Activated naive CD8-positive, alpha-beta T cell treated with anti-CD3 and anti-CD28 coated beads, Interleukin-2, amount 50 U/mL, for 16 hours (primary cell): ENCODE results near the gene ABCA13.
"Not testable (repeated sequence)": the region's sequence is repeated elsewhere in the genome, so short reads cannot be mapped to it uniquely, and the experiment has no call there.

Source experiments
- DNase-seq: peaks from one replicate; pipeline ENCODE4 v3.0.0-alpha.2; 2020; ENCODE audit warnings: low read depth, low spot score

The ABCA13 gene, protein sequence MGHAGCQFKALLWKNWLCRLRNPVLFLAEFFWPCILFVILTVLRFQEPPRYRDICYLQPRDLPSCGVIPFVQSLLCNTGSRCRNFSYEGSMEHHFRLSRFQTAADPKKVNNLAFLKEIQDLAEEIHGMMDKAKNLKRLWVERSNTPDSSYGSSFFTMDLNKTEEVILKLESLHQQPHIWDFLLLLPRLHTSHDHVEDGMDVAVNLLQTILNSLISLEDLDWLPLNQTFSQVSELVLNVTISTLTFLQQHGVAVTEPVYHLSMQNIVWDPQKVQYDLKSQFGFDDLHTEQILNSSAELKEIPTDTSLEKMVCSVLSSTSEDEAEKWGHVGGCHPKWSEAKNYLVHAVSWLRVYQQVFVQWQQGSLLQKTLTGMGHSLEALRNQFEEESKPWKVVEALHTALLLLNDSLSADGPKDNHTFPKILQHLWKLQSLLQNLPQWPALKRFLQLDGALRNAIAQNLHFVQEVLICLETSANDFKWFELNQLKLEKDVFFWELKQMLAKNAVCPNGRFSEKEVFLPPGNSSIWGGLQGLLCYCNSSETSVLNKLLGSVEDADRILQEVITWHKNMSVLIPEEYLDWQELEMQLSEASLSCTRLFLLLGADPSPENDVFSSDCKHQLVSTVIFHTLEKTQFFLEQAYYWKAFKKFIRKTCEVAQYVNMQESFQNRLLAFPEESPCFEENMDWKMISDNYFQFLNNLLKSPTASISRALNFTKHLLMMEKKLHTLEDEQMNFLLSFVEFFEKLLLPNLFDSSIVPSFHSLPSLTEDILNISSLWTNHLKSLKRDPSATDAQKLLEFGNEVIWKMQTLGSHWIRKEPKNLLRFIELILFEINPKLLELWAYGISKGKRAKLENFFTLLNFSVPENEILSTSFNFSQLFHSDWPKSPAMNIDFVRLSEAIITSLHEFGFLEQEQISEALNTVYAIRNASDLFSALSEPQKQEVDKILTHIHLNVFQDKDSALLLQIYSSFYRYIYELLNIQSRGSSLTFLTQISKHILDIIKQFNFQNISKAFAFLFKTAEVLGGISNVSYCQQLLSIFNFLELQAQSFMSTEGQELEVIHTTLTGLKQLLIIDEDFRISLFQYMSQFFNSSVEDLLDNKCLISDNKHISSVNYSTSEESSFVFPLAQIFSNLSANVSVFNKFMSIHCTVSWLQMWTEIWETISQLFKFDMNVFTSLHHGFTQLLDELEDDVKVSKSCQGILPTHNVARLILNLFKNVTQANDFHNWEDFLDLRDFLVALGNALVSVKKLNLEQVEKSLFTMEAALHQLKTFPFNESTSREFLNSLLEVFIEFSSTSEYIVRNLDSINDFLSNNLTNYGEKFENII (N-terminal part only)

DNA sequence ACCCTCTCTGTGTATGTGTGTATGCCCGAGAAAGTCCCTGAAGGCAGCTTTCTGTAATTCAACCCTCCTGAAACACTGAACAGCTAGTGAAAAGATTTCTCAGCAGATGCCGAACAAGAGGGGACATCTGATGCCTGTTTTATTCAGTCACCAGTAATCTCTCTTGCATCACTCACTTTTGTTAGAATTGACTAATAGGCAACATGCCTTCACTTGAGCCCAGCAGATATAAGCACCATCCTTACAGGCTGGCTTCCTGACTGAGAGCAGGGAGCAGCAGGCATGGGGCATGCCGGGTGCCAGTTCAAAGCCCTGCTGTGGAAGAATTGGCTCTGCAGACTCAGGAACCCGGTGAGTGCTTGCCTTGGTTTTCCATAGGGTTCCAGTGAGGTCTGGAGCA lies at the start of gene ABCA13:
TSS of gene ABCA13 (plus strand) at position 257 of the 400 bp plus-strand sequence. CDS start at position 283, 26 bp downstream.
- no peak for DNase-seq

DNA sequence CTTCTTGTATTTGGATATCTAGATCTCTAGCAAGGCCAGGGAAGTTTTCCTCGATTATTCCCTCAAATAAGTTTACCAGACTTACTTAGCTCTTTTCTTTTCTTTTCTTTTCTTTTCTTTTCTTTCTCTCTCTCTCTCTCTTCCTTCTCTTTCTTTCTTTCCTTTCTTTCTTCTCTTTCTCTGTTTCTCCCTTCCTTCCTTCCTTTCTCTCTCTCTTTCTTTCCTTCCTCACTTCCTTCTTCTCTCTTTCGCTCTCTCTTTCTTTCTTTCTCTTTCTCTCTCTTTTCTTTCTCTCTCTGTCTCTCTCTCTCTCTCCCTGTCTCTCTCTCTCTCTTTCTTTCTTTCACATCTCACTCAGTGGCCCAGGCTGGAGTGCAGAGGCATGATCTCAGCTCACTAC lies 45.2 kb upstream of the ABCA13 start:
- no peak for DNase-seq

DNA sequence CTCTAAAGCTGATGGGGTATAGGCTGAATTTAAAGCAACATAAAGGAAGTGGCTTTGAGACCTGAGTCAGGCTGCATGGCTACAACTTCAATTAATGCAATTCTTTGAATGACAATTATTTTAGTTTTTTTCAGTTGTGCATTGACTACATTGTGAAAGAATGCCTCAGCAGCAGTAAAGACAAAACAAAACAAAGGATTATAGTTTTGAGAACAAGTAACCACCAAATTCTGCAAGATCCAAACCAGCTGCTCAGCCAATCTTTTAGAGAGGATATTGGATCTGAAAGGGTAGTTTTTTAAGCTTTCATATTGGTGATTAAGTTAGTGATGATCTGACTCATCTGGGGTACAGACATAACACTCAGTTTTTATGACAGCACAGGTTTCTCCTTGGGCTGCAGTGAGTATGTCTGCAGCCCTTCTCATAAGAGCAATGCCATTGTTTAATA lies 40.6 kb upstream of the ABCA13 start:
- DNase-seq = no peak

DNA sequence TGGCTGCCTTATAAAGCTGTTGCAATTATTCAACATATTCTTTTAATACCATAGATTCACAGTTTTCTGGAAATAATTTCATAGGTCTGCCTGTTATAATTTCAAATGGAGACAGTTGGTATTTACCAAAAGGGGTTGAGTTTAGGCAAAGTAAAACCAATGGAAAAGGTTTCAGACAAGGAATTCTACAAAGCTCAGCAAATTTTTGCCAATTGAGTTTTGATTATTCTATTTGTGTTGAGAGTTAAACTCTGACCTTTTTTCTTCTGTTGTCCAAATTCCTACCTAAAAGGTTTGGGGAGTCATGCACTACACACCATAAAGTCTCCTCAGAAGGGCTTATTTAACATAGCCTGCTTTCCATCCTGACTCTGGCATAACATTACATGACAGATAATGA lies 38.5 kb upstream of the ABCA13 start:
- no peak for DNase-seq

DNA sequence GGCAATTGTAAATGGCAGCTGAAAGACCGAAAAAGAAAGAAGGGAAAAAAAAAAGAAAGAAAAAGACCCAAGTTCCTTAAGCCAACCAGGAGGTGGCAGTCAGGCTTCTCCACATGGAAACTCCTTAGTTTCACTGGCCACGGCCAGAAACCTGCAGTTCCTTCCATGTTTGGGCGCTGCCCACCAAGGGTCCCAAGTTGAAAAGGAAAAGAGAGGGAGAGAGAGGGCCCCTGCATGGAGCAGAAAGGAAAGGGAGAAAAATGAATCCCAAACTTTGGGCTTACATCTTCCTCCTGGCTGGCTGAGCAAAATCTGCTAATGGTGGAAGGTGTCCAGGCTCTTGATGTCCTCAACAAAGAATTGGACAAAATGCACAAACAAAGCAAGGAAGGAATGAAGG lies 31.8 kb upstream of the ABCA13 start:
- no peak for DNase-seq

DNA sequence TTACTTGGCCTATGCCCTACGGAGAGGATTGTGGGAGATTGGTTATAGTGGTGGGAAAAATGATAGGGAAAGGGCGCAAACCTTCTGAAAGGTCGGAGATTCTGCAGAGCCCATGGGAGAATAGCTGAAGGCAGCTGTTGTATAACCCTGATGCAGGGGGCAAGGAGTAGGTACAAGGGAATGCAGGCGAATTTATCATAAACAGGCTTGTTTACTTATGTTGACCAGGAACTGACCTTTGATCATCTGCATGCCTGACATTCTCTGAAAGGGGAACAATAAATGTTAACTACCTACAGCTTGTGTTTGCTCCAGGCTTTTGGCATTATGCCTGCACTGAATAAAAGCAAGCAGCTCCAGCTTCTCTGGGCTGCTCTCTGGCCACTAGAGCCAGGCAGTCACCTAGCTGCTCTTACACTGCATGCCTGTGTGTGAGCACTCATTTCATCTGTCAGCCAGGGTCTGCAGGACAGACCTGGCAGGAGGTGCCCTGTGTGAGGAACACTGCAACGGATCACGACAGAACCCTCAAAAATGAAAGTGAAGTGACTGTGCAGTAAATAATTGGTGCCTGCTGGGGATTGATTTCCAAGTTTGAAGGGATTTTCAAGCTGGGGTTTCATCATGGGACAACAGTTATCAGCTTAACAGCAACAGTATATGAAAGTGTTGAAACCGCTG lies 31.1 kb upstream of the ABCA13 start:
- DNase-seq = no peak

DNA sequence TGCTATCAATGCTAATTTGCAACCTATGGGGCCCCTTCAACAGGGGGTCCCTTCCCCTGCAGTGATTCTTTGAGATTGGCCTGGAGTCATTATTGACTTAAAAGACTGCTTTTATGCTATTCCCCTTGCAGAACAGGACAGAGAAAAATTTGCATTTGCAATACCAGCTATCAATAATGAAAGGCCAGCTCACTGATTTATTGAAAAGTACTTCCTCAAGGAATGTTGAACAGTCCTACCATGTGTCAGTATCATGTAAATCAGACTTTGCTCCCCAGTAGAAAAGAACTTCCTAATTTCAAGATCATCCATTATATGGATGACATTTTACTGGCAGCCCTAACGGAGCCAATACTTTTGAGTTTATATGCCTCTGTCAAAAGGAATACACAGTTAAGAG lies 29.7 kb upstream of the ABCA13 start:
- no peak for DNase-seq

DNA sequence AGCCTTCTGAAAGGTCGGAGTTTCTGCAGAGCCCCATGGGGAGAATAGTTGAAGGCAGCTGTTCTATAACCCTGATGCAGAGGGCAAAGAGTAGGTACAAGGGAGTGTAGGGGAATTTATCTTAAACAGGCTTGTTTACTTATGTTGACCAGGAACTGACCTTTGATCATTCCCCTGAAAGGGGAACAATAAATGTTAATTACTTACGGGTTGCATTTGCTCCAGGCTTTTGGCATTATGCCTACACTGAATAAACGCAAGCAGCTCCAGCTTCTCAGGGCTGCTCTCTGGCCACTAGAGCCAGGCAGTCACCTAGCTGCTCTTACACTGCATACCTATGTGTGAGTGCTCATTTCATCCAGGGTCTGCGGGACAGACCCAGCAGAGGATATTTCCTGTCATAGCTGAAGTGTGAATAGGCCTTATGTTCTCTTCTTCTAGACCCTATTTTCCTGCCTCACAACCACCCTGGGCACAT lies 26.9 kb upstream of the ABCA13 start:
- no peak for DNase-seq

DNA sequence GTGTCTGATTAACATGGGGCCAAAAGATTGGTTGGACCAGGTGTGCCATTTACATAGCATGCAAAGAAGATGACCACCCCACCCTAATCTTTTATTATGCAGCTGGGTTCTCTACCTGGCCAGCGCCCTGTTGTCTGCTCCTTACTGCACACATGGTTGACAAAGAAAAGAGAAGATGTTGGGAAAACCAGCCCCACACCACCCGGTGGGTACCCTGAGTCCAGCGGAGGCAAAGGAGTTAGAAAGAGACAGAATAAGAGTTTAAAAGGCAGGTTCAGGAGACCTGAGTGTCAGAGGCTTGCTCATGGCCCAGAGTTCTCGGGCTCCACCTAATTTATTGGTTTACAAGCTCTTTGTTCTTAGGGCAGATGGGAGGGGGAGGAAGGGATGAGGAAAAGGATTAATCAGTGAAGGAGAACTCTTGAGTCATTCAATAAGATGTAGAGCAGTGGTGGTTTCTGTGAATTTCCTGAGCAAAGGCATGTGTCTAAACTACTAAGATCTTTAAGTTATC lies 24.1 kb upstream of the ABCA13 start:
- no peak for DNase-seq

DNA sequence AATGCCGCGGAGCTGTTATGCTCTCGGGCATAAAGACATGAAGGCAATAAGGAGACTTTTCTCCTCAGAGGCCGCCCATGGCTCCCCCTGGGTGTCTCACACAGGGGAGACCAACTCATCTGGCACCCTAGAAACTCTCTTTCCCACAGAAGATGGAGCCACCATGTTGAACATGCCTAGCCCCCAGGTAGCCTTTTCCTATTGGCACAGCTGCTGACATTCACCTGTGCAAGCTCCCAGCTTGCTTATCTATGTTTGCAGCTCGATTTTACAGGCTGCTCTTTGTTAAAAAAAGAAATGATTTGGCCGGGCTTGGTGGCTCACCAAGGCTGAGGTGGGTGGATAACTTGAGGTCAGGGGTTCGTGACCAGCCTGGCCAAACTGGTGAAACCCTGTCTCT lies 23.6 kb upstream of the ABCA13 start:
- not testable (repeated sequence) for DNase-seq

DNA sequence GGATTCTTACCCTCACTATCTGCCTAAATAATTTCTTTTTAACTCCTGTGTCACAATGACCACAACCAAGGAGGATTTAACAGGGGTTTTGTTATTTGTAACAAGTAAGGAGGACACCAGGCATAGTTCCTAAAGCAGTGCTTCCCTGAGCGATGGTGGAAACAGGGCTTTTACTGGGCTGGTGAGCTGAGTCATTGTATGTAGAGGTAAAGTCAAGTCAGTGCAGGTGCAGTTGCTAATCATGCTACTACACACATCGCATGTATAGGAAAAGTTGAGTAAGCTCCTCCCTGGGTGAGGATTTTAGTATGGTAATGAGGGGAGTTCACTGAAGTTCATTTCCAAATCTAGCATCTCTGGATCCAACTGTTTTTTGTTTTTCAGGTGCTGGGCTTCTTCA lies 22.9 kb upstream of the ABCA13 start:
- DNase-seq = no peak

DNA sequence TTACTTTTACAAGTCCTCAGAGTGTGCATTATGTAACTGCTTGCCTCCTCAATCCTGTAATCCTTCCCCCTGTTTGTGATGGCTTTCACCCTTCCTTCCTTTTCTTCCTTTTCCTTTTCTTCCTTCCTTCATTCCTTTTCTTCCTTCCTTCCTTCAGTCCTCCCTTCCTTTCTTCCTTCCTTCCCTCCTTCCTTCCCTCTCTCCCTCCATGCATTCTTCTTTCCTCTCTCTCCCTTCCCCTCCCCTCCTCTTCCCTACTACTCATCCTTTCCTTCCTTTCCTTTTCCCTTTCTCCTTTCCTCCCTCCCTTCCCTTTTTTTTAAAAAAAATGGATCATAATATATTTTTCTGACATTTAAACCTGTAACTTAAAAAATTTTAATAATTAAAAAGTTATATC lies 22.2 kb upstream of the ABCA13 start:
- DNase-seq = no peak

DNA sequence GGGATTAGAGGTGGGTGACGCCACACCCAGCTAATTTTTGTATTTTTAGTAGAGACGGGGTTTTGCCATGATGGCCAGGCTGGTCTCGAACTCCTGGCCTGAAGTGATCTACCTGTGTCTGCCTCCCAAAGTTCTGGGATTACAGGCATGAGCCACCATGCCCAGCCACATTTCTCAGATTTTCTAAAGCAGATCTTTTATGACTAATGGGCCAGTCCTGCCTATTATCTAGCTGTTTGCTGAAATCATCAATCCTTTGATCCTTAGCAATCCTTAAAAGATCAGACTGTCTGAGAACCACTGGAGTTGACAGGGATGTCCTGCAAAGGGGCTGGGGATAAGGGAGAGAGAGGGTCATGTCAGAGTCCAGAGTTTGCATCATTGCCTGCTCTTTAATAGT lies 21.2 kb upstream of the ABCA13 start:
- no peak for DNase-seq

DNA sequence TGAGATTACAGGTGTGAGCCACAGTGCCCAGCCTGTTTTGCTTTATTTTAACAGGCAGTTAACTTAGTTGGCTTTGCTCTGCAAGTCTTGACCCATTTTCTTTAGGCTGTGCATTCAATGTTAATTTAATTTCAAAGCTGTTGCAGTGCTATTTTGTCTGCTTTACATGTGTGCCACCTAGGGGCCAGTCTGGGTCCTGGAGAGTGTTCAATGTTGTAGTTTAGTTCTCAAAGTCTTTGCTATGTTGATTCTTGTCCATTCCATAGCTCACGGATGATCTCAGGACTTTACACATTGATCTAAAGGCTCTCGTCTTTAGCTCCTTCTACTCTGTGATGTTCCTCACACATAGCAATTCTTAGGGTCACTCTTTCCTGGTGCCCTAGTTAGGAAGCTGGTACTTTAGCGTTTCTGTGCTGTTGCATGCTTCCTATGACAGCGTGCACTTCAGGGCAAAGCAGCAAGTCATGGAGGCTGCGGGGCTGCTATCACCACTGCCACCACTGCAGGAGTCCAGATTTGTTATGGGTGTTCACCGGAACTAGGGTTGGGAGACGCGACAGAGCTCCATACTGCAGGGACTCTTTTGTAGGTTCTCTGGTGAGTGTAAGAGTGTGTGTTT lies 16.4 kb upstream of the ABCA13 start:
- no peak for DNase-seq

DNA sequence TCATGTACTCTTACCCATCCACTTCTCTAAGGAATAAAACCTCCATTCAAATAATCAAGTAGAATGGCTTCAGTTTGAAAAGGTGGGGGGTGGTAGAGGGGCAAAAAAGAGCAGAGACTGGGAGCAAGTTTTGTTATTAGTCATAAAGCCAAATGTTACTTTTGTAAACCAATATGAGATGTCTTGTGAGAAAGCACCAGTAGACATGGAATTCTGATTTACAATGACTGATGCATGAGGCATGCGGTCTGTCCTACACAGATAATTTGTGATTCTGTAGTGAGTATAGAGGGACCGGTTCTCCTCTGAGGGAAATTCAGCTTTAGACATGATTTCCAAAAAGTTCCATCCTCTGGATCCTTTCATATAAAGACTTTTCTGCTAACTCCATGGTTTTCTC lies 12.9 kb upstream of the ABCA13 start:
- DNase-seq = no peak

DNA sequence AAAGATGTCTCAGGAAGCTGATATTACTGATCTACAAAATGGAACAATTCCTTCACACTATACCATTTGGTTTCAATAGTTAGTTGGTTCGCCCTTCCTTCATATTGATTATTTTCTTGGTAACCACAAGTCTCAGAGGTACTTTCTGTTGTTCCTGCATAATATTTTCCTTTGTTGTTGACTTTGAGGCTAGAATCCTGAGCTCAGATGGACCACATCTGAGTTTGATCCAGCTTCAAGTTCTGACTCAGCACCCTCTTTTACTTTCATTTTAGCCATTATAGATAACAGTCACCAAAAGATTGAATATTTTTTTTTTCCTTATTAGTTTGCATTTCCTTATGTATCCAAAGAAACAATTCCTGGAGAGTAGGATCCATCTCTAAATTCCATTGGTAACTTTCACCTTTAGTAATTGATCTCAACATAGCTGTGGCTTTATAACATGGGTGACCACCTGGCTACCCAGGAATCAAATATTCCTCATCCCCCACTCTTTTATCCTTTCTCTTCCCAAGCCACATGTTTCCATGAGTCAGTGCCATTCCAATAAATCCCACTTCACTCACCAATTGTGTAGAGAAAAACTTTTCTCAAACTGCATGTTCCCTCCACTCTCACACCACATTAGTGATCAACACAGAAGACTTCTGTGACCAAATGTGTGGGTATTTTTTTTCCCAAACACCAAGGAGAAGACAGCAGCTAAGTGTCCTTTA lies 9.7 kb upstream of the ABCA13 start:
- DNase-seq = no peak

DNA sequence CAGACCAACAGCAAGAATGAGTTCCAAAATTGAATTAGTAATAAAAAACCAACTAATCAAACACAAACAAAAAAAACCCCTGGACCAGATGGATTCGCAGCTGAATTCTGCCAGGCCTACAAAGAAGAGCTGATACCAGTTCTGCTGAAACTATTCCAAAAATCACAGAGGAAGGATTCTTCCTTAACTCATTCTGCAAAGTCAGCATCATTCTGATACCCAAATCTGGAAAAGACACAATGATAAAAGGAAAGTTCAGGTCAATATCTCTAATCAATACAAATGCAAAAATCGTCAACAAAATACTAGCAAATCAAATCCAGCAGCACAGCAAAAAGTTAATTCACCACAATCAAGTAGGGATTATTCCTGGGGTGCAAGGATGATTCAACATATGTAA lies 6.1 kb upstream of the ABCA13 start:
- DNase-seq = no peak

DNA sequence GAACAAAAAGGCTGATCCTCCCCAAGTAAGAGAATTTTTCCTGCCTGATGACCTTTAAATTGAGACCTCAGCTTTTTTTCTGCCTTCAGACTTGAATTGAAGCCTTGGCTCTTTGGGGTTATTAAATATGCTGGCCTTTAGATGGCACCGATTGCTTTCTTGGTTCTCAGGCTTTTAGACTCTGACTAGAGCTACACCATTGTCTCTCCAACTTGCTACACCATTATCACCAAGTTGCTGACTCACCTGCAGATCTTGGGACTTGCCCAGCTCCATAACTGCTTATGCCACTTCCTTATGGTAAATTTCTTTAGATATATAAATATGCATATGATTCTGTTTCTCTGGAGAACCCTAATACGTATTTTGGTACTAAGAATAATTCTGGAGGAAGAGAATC lies 3.1 kb upstream of the ABCA13 start:
- no peak for DNase-seq

DNA sequence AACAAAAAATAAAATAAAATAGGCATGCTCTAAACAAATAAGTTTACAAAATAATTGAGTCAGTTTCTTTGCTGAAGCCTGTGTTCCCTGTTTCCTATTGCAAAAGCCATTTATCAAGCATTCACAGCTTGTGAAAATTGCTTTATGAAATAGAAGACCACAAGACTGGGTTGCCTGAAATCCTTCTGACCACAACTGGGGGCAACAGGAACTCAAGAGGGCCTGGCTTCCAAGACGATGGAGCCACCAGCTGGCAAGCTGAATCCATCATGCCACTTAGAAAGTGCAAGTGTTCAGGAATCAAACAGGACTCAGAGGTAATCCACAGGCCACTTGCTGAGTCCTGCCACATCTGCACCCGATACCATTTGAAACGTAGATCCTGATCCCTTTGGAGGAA lies 752 bp upstream of the ABCA13 start:
- no peak for DNase-seq

DNA sequence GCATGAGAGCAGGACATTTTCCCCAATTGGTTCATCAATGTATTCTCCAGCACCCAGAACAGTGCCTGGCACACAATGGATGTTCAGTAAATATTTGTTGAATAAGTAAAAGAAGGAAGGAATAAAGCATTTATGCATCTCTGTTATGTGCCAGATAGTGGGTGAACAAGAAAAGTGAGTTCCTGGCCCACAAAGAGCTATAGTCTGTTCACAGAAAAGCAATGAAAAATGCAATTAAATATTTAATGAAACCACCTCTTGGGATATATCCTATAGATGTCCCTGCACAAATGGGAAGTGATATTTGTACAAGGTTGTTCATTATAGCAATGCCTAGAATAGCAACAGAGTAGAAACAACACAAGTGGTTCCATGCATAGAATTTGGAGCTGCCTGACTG lies 2.1 kb downstream of the ABCA13 start:
- DNase-seq = no peak
